Fibroblast of lung (primary cell): ENCODE results near the gene AP5B1. TPM values are rescaled to one million over a fixed set of nuclear protein-coding genes. Genes with fewer than 3 reads are reported as not detected.

Source experiments
- DNase-seq, 2 donors: peaks; one replicate each; pipeline versions ENCODE4 v3.0.0 to v3.0.0-alpha.2; 2010; ENCODE audit warnings: low read depth in 2 of 2
- H2AFZ ChIP-seq: 2 replicates; pipeline ENCODE4 v1.5.1; 2012; ENCODE audit warnings: low read length, control low read depth, inconsistent platforms
- H3K27ac ChIP-seq: 2 replicates; pipeline ENCODE4 v1.5.1; 2011; ENCODE audit warnings: low read length, control low read depth; ENCODE audit not compliant: insufficient read depth
- H3K27me3 ChIP-seq: 2 replicates; pipeline ENCODE4 v1.5.1; 2011; ENCODE audit warnings: mild to moderate bottlenecking, low read length; ENCODE audit not compliant: control insufficient read depth, insufficient read depth
- H3K36me3 ChIP-seq: 2 replicates; pipeline ENCODE4 v1.5.1; 2011; ENCODE audit warnings: low read length; ENCODE audit not compliant: control insufficient read depth, insufficient read depth
- H3K4me1 ChIP-seq: 2 replicates; pipeline ENCODE4 v1.5.1; 2011; ENCODE audit warnings: low read length; ENCODE audit not compliant: control insufficient read depth, insufficient read depth; ENCODE audit errors: extremely low read depth
- H3K4me2 ChIP-seq: 2 replicates; pipeline ENCODE4 v1.5.1; 2011; ENCODE audit warnings: low read length, control low read depth; ENCODE audit not compliant: insufficient read depth; ENCODE audit errors: extremely low read depth
- H3K4me3 ChIP-seq, 4 experiments: fragments of 200-600 bp in 1 of 4; sonication (generic) in 1 of 4; replicated peaks in 1 of 4; 2 replicates each; pipeline ENCODE4 v1.5.1; 2011 to 2016; ENCODE audit warnings: low read length in 4 of 4, low read depth in 3 of 4, mild to moderate bottlenecking in 3 of 4, control low read depth in 2 of 4, inconsistent platforms in 1 of 4, mixed read lengths in 1 of 4; ENCODE audit not compliant: insufficient read depth in 1 of 4; ENCODE audit errors: control extremely low read depth in 1 of 4
- H3K79me2 ChIP-seq: 2 replicates; pipeline ENCODE4 v1.5.1; 2012; ENCODE audit warnings: mild to moderate bottlenecking, low read length, inconsistent platforms; ENCODE audit not compliant: control insufficient read depth, insufficient read depth
- H3K9ac ChIP-seq: 2 replicates; pipeline ENCODE4 v1.5.1; 2011; ENCODE audit warnings: mild to moderate bottlenecking, low read length, control low read depth; ENCODE audit not compliant: insufficient read depth
- H3K9me3 ChIP-seq: 2 replicates; pipeline ENCODE4 v1.5.1; 2012; ENCODE audit warnings: low read depth, low read length; ENCODE audit not compliant: control insufficient read depth, insufficient read depth
- H4K20me1 ChIP-seq: 2 replicates; pipeline ENCODE4 v1.5.1; 2011; ENCODE audit warnings: low read length; ENCODE audit not compliant: control insufficient read depth, insufficient read depth; ENCODE audit errors: extremely low read depth
- CTCF ChIP-seq, 2 donors: IDR thresholded peaks in 1 of 2; conservative IDR thresholded peaks in 1 of 2; 1 replicate in 1 of 2; 2 replicates in 1 of 2; pipeline ENCODE4 v1.5.1; 2011 to 2012; ENCODE audit warnings: low read length in 2 of 2, control low read depth in 1 of 2, inconsistent platforms in 1 of 2, low read depth in 1 of 2, mild to moderate bottlenecking in 1 of 2
- EZH2 ChIP-seq: IDR thresholded peaks from 2 replicates; pipeline ENCODE4 v1.5.1; 2012; ENCODE audit warnings: low read length, control low read depth, mild to moderate bottlenecking; ENCODE audit errors: missing control alignments
- polyA plus RNA-seq, 2 donors: library from polyadenylated mRNA; depleted of rRNA in 1 of 2; stranded (reverse) in 1 of 2; unstranded in 1 of 2; fragments of >200 nt; gene quantifications; 2 replicates each; pipeline ENCODE4 v1.2.1, GENCODE V29; 2011 to 2012; ENCODE audit warnings: missing spikeins in 1 of 2
- total RNA-seq: library from RNA; depleted of rRNA; stranded (reverse); fragments of >200 nt; gene quantifications from 2 replicates; pipeline ENCODE4 v1.2.1, GENCODE V29; 2014

AP5B1 gene
- total and polyA plus RNA-seq, 2 donors (not counting 1 experiment from before 2014, with no cell fraction given) = 1.6 to 6.3 TPM

DNA sequence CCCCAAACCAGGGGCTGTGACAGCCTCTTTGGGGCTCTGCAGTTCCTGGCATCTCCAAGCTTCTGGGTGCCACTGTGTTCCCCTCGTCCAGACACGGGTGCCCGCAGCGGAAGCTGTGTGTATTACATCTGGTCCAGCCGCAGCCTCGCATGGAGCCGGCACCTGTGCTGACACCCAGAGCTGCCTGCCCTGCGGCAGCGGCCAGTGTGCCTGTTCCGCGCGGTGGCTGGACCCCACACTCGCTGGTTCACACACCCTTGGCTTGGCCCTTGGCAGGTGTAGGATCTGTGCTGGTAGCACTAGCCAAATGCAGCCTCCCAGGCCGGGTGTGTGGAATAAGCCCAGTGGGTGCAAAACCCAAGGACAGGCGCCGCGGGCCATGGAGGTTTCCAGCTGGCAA, 35.7 kb downstream of the AP5B1 start:
- no peak overlapping the region for H3K9ac ChIP-seq

DNA sequence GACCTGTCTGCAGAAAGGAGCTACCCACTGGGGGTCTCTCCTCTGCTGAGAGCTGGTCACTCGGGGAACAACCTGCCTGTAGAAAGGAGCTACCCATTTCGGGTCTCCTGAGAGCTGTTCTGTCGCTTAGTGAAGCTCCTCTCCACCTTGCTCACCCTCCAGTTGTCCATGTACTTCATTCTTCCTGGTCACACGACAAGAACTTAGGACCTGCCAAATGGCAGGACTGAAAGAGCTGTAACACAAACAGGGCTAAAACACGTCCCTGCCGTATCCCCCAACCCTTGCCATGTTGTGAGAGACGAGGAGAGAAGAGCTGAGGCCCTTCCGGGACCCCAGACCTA, 36.1 kb downstream of the AP5B1 start:
- TF ChIP-seq EZH2 (no peak), CTCF (conservative IDR thresholded peaks at IDR 0.05 in 1 of 2, IDR thresholded peaks at IDR 0.05 in 1 of 2; ENCODE audit: low read depth in 1 of 2, low read length in 2 of 2) (no peak)
- no peaks in the 10 kb centered on the region for H3K9me3 ChIP-seq
- H3K4me2 ChIP-seq = no peak overlapping the region
- DNase-seq = no peak
- H2AFZ ChIP-seq = no peak overlapping the region
- H3K27ac ChIP-seq = no peak overlapping the region
- H3K4me1 ChIP-seq = no peaks in the 10 kb centered on the region
- H3K9ac ChIP-seq = no peak overlapping the region
- peaks cover 9% of the 10 kb centered on the region for H3K27me3 ChIP-seq
- H3K36me3 ChIP-seq = no peaks in the 10 kb centered on the region
- no peaks in the 10 kb centered on the region for H4K20me1 ChIP-seq
- H3K79me2 ChIP-seq = no peaks in the 10 kb centered on the region
- H3K4me3 ChIP-seq = no peak overlapping the region

More for the DNA sequence above, 35.7 kb downstream of the AP5B1 start:
- H3K9me3 ChIP-seq = no peaks in the 10 kb centered on the region
- no peak overlapping the region for H3K27ac ChIP-seq
- no peaks in the 10 kb centered on the region for H3K4me1 ChIP-seq
- no peak overlapping the region for H3K4me2 ChIP-seq
- no peak overlapping the region for H3K4me3 ChIP-seq
- TF ChIP-seq EZH2 (no peak), CTCF (conservative IDR thresholded peaks at IDR 0.05 in 1 of 2, IDR thresholded peaks at IDR 0.05 in 1 of 2; ENCODE audit: low read depth in 1 of 2, low read length in 2 of 2) (no peak)
- H3K79me2 ChIP-seq = no peaks in the 10 kb centered on the region
- DNase-seq = no peak
- no peaks in the 10 kb centered on the region for H4K20me1 ChIP-seq
- H2AFZ ChIP-seq = no peak overlapping the region
- H3K27me3 ChIP-seq = peaks cover 9% of the 10 kb centered on the region
- H3K36me3 ChIP-seq = no peaks in the 10 kb centered on the region

- no peak overlapping the region for H3K4me3 ChIP-seq
- H2AFZ ChIP-seq = no peak overlapping the region
- H3K27me3 ChIP-seq = peaks cover 5% of the 10 kb centered on the region
- H3K4me1 ChIP-seq = no peaks in the 10 kb centered on the region
- peak in 1 of 2 donors; percentile 25 for DNase-seq
- H3K36me3 ChIP-seq = no peaks in the 10 kb centered on the region
- TF ChIP-seq EZH2 (no peak), CTCF (conservative IDR thresholded peaks at IDR 0.05 in 1 of 2, IDR thresholded peaks at IDR 0.05 in 1 of 2; ENCODE audit: low read depth in 1 of 2, low read length in 2 of 2) (peak in 1 of 2 donors; percentile 37)
- H3K4me2 ChIP-seq = no peak overlapping the region
- H3K9ac ChIP-seq = no peak overlapping the region
- H3K27ac ChIP-seq = no peak overlapping the region
- no peaks in the 10 kb centered on the region for H4K20me1 ChIP-seq
- H3K9me3 ChIP-seq = no peaks in the 10 kb centered on the region
- no peaks in the 10 kb centered on the region for H3K79me2 ChIP-seq
Observed at GRCh38 chr11:65744026-65744698, 36.6 kb downstream of the AP5B1 start.
